Measurements from ENCODE around the gene ZNF362.
A peak's percentile ranks its signal among the peaks of the same experiment; 100 is the strongest.
"Not testable (repeated sequence)": the region's sequence is repeated elsewhere in the genome, so short reads cannot be mapped to it uniquely, and the experiment has no call there.

ZNF362 gene, protein sequence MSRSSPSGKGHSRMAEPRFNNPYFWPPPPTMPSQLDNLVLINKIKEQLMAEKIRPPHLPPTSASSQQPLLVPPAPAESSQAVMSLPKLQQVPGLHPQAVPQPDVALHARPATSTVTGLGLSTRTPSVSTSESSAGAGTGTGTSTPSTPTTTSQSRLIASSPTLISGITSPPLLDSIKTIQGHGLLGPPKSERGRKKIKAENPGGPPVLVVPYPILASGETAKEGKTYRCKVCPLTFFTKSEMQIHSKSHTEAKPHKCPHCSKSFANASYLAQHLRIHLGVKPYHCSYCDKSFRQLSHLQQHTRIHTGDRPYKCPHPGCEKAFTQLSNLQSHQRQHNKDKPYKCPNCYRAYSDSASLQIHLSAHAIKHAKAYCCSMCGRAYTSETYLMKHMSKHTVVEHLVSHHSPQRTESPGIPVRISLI

DNA sequence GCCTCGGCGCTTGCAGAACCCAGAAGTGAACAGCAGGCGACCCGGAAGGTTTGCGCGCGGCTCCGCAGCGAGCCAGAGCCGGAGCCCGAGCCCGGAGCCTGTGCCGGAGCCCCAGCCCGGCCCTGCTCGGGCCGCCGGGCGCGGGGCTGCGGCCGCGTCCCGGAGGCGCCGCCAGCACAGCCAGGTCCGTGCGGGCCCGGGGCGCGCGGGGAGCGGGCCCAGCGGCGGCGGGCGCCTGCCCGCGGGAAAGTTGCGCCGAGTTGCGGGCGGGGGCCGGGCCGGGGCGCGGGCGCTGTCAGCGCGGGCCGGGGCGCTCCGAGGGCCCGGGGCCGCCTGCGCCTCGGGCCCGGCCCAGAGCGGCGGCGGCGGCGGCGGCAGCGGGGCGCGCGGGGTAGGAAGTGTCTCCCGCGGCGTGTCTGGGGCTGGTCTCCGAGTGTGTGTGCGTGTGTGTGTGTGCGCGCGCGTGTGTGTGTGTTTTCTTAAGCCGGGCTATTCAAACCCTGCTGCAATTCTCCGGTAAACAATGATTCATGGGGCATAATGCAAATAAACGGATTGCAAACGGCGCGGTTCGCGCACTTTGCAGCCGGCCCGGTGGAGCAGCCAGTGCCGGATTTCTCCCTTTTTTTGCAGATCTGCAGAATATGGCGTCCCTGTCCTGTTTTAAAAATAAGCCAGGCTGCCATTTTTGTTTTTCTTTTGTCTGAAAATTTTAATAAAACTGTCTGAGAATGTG lies at the start of gene ZNF362:
ZNF362 (plus strand) TSS at position 22 of the 736 bp plus-strand sequence. CDS start 14,083 bp downstream, outside the sequence.
- DNase-seq (ENCODE audit: low read depth): peak; percentile 32

- DNase-seq (ENCODE audit: low read depth): no peak
Observed at GRCh38 chr1:33211972-33212371, 44.3 kb upstream of the ZNF362 start.

GRCh38 chr1:33219886-33220661 lies 36.2 kb upstream of the ZNF362 start:
- DNase-seq (ENCODE audit: low read depth): no peak

GRCh38 chr1:33220676-33221384 lies 35.5 kb upstream of the ZNF362 start:
- no peak for DNase-seq (ENCODE audit: low read depth)

DNA sequence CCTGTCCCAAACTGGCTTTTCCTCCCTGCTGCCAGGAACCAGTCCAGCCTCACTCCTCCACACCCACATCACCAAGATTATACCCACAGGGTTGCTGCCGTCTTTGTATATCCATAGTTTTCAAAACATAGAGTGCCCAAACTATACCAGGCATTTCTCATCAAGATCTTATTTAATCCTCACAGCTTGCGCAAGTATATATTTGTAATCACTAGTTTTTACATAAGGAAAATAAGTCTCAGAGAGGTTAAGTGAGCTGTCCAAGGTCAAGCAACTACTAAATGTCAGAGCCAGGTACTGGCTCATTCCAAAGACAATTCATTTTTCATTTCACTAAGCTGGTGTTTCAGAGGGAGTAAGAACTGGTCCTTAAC lies 34.9 kb upstream of the ZNF362 start:
- DNase-seq (ENCODE audit: low read depth): no peak

GRCh38 chr1:33222381-33222780 lies 33.9 kb upstream of the ZNF362 start:
- DNase-seq (ENCODE audit: low read depth): no peak

- DNase-seq (ENCODE audit: low read depth): no peak
Observed at GRCh38 chr1:33224166-33224707, 32.1 kb upstream of the ZNF362 start.

- no peak for DNase-seq (ENCODE audit: low read depth)
Observed at GRCh38 chr1:33225586-33225985, 30.7 kb upstream of the ZNF362 start.

GRCh38 chr1:33228935-33229487 lies 27.3 kb upstream of the ZNF362 start:
- peak; percentile 49 for DNase-seq (ENCODE audit: low read depth)

- DNase-seq (ENCODE audit: low read depth): no peak
Observed at GRCh38 chr1:33231166-33231565, 25.1 kb upstream of the ZNF362 start.

DNA sequence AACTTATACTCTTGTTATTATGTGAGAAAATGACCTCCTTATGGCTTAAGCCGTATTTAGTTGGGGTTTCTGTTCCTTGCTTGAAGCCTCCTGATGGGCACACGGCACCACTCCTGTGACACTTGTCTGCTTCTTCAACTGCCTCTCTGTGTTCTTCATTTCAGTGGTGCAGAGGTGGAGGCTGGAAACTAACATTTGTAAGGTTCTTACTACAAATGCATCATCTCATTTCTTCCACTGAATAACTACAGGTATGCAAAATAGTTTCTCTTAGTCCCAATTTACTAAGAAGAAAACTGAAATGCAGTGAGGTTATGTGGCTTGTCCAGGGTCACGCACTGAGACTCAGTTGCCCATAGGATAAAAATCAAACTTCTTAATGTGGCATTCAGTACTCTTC lies 23.6 kb upstream of the ZNF362 start:
- DNase-seq (ENCODE audit: low read depth): no peak

- DNase-seq (ENCODE audit: low read depth): no peak
Observed at GRCh38 chr1:33234131-33234530, 22.2 kb upstream of the ZNF362 start.

DNA sequence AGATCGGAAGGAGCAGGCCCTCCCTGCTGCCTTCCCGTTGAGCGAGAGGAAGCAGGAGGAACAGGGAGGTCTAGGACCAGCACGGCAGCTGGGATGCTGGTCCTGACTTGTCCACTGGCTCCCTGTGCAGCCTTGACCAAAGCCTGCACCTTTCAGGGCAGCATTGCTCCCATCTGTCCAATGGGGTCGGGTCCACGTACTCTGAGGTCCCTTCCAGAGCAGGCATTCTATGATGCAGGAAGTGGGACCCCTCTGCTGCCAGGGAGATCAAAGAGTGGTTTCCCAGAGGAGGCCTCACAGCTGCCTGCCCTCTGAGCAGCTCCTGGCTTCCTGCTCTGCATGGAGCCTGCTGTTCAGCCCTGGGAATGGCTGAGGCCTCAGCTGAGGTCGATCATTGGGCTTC lies 21.7 kb upstream of the ZNF362 start:
- DNase-seq (ENCODE audit: low read depth): no peak

DNA sequence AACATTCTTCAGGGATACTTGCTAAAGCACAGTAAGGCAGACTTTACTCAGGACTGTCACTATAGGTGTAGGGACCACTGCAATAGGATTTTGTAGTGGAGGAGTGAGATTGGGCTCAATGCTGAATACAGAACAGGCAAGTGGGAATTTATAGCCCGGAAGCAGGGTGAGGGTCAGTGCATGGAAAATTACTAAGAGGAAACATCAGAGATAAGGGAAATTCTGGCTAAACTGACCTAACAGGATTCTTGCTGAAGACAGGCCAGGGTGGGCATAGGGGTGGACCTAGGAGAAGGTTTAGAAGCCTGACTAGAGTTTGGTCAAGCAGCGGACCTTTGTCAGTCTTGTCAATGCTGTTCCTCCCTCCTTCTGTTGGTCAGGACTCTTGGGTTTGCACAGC lies 20.8 kb upstream of the ZNF362 start:
- DNase-seq (ENCODE audit: low read depth): no peak

- DNase-seq (ENCODE audit: low read depth): no peak
Observed at GRCh38 chr1:33236498-33236897, 19.8 kb upstream of the ZNF362 start.

DNA sequence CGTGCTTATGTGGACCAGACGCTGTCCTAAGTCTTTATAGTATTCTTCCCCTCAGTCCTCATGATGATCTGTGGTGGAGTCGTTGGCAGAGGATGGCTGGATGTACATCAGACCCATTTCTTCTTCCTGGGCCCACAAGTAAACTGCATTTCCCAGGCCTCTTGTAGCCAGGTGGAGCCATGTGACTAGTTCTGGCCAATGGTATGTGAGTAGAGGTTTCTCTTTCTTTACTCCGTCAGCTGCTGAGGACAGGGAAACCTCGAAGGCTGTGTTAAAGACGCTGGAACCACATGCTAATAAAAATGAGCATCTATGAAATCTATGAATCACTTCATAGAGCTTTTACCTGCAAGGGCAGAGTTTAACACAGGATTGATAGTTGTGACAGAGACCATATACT lies 18.7 kb upstream of the ZNF362 start:
- DNase-seq (ENCODE audit: low read depth): no peak

GRCh38 chr1:33238194-33238724 lies 18.0 kb upstream of the ZNF362 start:
- not testable (repeated sequence) for DNase-seq (ENCODE audit: low read depth)

GRCh38 chr1:33239410-33239809 lies 16.9 kb upstream of the ZNF362 start:
- not testable (repeated sequence) for DNase-seq (ENCODE audit: low read depth)

GRCh38 chr1:33241866-33242265 lies 14.4 kb upstream of the ZNF362 start:
- DNase-seq (ENCODE audit: low read depth): no peak

DNA sequence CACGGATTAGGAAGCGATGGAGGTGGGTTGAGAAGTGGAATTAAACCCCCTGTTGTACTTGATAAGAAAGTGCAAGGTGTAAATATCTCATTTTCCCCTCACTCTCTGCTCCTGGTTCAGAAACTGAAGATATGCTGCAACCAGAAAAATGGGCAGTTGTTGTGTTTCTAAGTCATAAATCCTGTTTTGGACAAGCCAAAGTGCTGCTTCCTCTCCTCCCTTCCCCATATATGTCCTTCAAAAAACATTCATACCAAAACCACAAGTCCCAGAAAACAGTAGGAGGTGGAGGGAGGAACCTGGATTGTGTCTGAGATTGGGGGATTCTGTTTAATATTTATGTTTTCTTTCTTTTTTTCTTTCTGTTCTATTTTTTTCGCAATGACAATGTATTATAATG lies 13.6 kb upstream of the ZNF362 start:
- DNase-seq (ENCODE audit: low read depth): no peak

Data from HS-5 (cell line).